Choroid plexus epithelial cell (primary cell): Measurements from ENCODE around the gene E2F7.

Experiments
- DNase-seq: peaks from one replicate; pipeline ENCODE4 v3.0.0-alpha.2; 2010; ENCODE audit warnings: low read depth
- H3K4me3 ChIP-seq: 2 replicates; pipeline ENCODE4 v1.5.1; 2011; ENCODE audit warnings: low read depth, mild to moderate bottlenecking, control low read depth, low read length, moderate library complexity
- TF ChIP-seq, protein P1 (sequence below): conservative IDR thresholded peaks from 2 replicates; pipeline ENCODE4 v1.5.1; 2011; ENCODE audit warnings: low read depth, mild to moderate bottlenecking, control low read depth, inconsistent platforms, low read length, moderate library complexity

The E2F7 gene

GRCh38 chr12:77054851-77055250, 10.5 kb downstream of the E2F7 start:
- DNase-seq: no peak
- no peak overlapping the region for H3K4me3 ChIP-seq
- TF ChIP-seq, protein P1, sequence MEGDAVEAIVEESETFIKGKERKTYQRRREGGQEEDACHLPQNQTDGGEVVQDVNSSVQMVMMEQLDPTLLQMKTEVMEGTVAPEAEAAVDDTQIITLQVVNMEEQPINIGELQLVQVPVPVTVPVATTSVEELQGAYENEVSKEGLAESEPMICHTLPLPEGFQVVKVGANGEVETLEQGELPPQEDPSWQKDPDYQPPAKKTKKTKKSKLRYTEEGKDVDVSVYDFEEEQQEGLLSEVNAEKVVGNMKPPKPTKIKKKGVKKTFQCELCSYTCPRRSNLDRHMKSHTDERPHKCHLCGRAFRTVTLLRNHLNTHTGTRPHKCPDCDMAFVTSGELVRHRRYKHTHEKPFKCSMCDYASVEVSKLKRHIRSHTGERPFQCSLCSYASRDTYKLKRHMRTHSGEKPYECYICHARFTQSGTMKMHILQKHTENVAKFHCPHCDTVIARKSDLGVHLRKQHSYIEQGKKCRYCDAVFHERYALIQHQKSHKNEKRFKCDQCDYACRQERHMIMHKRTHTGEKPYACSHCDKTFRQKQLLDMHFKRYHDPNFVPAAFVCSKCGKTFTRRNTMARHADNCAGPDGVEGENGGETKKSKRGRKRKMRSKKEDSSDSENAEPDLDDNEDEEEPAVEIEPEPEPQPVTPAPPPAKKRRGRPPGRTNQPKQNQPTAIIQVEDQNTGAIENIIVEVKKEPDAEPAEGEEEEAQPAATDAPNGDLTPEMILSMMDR: no peak

- no peak for DNase-seq
- H3K4me3 ChIP-seq: no peak overlapping the region
- TF ChIP-seq, protein P1: no peak
These were observed 12.1 kb downstream of the E2F7 start for GRCh38 chr12:77053259-77053658.

DNA sequence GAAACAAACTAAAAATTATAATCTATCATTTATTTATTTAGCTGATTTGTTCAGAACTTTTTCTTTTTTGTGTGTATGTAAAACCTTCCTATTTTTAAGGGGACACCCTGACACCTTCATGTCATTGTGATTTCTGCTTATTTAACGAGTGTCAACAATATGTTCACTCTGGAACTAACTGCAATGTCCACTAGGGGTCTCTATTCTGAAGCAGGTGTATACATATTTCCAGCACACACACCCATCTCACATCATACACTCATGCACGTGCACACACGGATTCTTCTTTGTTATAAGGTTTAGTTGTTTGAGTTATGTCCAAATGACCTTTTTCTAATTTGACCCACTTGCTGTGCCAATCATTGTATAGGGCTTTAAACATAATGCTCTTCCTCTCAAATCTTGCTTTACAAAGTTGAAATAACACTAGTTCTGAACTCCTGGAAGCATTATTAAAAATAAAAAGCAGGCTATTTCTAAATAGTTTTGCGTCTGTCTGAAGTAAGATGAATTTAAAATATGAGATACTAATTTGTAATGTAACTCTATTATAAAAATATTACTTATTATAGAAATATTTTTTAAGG, 15.5 kb downstream of the E2F7 start:
- peak; percentile 84 for DNase-seq
- H3K4me3 ChIP-seq: no peak overlapping the region
- TF ChIP-seq, protein P1: peak; percentile 78

DNA sequence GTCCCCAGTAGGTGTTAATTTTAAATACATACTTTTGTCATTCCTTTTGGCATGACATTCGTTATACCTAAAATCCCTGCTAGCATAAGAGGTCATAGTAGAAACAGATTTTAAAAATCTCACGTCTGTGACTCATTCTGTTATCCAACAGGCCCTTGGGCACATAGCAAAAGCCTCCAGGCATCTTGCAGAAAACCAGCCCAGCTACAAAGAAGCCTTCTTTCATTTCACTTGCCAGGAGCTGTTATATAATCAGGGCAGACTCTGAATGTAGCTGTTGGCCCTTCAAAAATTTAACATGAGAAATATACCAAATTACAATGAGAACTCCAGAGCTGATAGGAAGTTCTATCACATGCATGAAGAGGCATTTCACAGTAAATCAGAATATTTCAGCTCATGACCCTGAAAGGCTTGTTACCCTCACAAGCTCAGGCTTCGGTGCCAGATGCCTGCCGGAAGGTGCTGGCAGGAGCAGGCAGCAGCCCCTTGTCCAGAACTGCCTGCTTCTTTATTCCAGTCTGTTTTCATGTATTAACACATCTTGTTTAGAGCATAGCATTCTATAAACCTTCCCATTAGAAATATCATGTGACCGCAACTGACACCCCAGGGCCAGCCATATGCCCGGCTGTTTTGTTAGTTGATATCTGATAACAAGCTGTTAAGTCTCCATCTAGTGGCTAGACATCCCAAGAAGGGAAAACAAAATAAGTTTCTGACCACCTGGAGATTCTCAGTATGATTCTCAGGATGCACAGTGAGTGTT, 17.8 kb downstream of the E2F7 start:
- TF ChIP-seq, protein P1: peak; percentile 49
- no peak overlapping the region for H3K4me3 ChIP-seq
- DNase-seq: peak; percentile 44

GRCh38 chr12:77046468-77046867, 18.9 kb downstream of the E2F7 start:
- DNase-seq: no peak
- TF ChIP-seq, protein P1: no peak
- no peak overlapping the region for H3K4me3 ChIP-seq

GRCh38 chr12:77045183-77045582, 20.2 kb downstream of the E2F7 start:
- no peak for DNase-seq
- no peak overlapping the region for H3K4me3 ChIP-seq
- TF ChIP-seq, protein P1: no peak

DNA sequence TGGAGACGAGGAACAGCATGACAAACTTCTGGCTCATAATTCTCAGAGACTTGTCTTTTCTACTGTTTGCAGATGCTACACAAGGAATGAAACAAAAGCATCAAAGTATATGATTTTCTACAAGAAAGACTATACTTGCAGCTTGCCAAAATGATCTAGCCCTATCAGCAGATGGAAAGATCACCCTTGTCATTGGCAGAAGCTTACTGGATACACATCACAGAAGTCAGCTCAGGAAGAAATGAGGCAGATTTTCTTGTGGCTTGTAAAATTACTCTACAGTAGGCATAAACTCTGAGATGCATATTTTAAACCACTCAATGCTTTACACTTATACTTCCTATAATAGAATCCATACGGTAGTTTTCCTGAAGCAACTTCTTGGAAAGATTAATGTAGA, 20.6 kb downstream of the E2F7 start:
- TF ChIP-seq, protein P1: no peak
- no peak overlapping the region for H3K4me3 ChIP-seq
- no peak for DNase-seq
